Measurements from ENCODE around the gene INMT. TPM values are rescaled to one million over a fixed set of nuclear protein-coding genes. Genes with fewer than 3 reads are reported as not detected.

Gene INMT
- total and polyA plus RNA-seq, 7 donors = 2.3 to 32.0 (median 4.6) TPM

DNA sequence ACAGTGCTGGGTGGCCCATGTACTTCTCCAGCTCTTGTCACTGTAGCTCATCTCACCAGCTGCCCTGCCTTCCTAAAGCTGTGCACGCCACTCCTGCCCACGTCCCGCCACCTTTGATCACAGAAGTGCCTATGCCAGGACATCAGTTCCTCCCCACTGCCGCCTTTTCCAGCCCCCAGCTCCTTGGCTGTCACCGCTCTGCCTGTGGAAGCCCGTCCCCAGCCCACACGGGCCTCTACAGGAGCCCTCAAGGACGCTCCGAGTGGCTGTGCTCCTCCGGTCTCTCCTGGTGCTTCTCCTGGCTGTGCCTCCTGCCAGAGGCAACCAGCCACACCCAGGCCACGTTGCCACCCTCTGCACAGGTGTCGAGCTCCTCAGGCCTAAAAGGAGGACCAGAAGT, 19.3 kb upstream of the INMT start:
- DNase-seq (no peak), ATAC-seq (no peak)
- H3K27me3 ChIP-seq (ENCODE audit: insufficient read depth in 3 of 3, low read length in 2 of 3) = no peaks in the 10 kb centered on the region
- TF ChIP-seq, protein P1, sequence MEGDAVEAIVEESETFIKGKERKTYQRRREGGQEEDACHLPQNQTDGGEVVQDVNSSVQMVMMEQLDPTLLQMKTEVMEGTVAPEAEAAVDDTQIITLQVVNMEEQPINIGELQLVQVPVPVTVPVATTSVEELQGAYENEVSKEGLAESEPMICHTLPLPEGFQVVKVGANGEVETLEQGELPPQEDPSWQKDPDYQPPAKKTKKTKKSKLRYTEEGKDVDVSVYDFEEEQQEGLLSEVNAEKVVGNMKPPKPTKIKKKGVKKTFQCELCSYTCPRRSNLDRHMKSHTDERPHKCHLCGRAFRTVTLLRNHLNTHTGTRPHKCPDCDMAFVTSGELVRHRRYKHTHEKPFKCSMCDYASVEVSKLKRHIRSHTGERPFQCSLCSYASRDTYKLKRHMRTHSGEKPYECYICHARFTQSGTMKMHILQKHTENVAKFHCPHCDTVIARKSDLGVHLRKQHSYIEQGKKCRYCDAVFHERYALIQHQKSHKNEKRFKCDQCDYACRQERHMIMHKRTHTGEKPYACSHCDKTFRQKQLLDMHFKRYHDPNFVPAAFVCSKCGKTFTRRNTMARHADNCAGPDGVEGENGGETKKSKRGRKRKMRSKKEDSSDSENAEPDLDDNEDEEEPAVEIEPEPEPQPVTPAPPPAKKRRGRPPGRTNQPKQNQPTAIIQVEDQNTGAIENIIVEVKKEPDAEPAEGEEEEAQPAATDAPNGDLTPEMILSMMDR (IDR thresholded peaks at IDR 0.05) = no peak
- H3K27ac ChIP-seq = no peak overlapping the region
- WGBS, 3 donors = 87 to 96% (median 94%) methylated on average over 12 of the region's 12 CpGs
- H3K4me1 ChIP-seq = no peaks in the 10 kb centered on the region
- intact Hi-C loops (cut with DNase I) = loop anchor here in 1 of 2 donors (10.0 kb wide), 1 partner anchor 118 kb away; no protein-coding TSS in a partner anchor
- no peaks in the 10 kb centered on the region for H3K36me3 ChIP-seq (ENCODE audit: insufficient read depth in 1 of 2, low read depth in 1 of 2)
- H3K4me3 ChIP-seq = no peak overlapping the region
- no peaks in the 10 kb centered on the region for H3K9me3 ChIP-seq

DNA sequence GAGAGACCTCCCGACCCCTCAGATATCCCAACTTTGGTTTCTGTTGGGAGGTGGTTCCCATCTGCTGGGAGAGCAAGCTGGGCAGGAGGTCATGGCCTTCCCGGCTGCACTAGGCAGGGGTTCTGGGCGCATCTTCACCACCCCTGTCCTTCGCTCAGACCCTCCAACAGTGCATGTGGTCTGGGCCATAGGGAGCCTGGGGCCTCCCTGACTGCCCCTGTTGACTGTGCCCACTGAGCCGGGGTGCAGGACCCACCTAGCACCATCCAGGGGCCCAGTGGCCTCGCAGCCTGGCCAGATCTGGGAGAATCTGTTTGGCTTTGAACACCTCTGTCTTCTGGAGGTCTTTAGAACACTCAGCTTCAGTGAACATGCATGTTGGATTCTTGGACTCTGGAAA, 18.7 kb upstream of the INMT start:
- TF ChIP-seq, protein P1 (IDR thresholded peaks at IDR 0.05) = no peak
- intact Hi-C loops (cut with DNase I) = loop anchor here in 1 of 2 donors (10.0 kb wide), 1 partner anchor 118 kb away; no protein-coding TSS in a partner anchor
- H3K4me1 ChIP-seq = no peaks in the 10 kb centered on the region
- H3K27me3 ChIP-seq (ENCODE audit: insufficient read depth in 3 of 3, low read length in 2 of 3) = no peaks in the 10 kb centered on the region
- WGBS, 3 donors = 92 to 97% (median 95%) methylated on average over 6 of the region's 6 CpGs
- no peak overlapping the region for H3K27ac ChIP-seq
- no peaks in the 10 kb centered on the region for H3K36me3 ChIP-seq (ENCODE audit: insufficient read depth in 1 of 2, low read depth in 1 of 2)
- ATAC-seq (no peak), DNase-seq (no peak)
- H3K9me3 ChIP-seq = no peaks in the 10 kb centered on the region
- H3K4me3 ChIP-seq = no peak overlapping the region

DNA sequence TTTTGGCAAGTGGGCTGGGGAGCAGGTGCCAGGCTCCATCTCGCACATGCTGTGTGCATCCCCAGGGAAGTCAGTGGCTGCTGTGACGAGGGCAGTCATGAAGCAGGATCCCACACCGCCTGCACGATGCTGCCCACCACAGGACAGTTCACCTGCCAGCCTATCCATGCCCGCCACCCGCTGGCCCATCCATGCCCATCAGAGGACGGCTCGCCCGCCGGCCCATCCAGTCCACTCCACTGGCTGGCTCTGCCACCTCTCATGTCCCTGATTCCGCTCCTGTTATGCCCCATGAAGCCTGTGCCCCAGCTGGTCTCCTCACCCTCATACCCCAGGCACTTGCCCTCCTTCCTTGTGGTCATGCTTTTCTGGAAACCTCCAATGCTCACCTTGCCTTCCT, 18.2 kb upstream of the INMT start:
- no peaks in the 10 kb centered on the region for H3K4me1 ChIP-seq
- H3K36me3 ChIP-seq (ENCODE audit: insufficient read depth in 1 of 2, low read depth in 1 of 2) = no peaks in the 10 kb centered on the region
- DNase-seq (no peak), ATAC-seq (no peak)
- H3K4me3 ChIP-seq = no peak overlapping the region
- H3K9me3 ChIP-seq = no peaks in the 10 kb centered on the region
- H3K27ac ChIP-seq = no peak overlapping the region
- TF ChIP-seq, protein P1 (IDR thresholded peaks at IDR 0.05) = no peak
- intact Hi-C loops (cut with DNase I) = loop anchor here in 1 of 2 donors (10.0 kb wide), 1 partner anchor 119 kb away; no protein-coding TSS in a partner anchor
- H3K27me3 ChIP-seq (ENCODE audit: insufficient read depth in 3 of 3, low read length in 2 of 3) = no peaks in the 10 kb centered on the region
- WGBS, 3 donors = 76 to 87% (median 78%) methylated on average over 10 to 11 of the region's 11 CpGs

DNA sequence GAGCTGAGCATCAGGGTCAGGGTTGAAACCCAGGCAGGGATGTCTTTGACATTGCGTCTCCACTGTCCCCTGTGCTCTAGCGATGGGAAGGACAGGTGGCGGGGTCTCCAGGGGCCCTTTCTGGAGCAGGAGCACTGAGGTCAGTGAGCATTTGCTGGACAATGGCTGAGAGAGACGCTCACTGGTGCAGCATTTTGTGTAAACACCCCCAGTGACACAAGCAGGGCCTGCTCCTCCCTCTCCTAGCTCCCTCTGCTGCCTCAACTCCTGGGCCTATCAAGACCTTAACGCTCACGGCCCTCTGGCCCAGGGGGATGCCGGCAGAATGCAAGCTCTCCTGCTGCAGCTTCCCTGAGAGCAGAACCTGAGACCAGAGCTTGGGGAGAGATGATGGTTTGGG, 17.4 kb upstream of the INMT start:
- Histone ChIP-seq H3K27me3 (ENCODE audit: insufficient read depth in 3 of 3, low read length in 2 of 3) (no peaks in the 10 kb centered on the region), H3K27ac (no peak overlapping the region), H3K36me3 (ENCODE audit: insufficient read depth in 1 of 2, low read depth in 1 of 2) (no peaks in the 10 kb centered on the region), H3K4me3 (no peak overlapping the region), H3K9me3 (no peaks in the 10 kb centered on the region), H3K4me1 (no peaks in the 10 kb centered on the region)
- TF ChIP-seq, protein P1 (IDR thresholded peaks at IDR 0.05) = no peak
- no peak for ATAC-seq
- no peak for DNase-seq
- intact Hi-C loops (cut with DNase I) = loop anchor here in 1 of 2 donors (10.0 kb wide), 1 partner anchor 120 kb away; no protein-coding TSS in a partner anchor
- 82 to 87% (median 83%) methylated on average over 7 of the region's 7 CpGs for WGBS, 3 donors

DNA sequence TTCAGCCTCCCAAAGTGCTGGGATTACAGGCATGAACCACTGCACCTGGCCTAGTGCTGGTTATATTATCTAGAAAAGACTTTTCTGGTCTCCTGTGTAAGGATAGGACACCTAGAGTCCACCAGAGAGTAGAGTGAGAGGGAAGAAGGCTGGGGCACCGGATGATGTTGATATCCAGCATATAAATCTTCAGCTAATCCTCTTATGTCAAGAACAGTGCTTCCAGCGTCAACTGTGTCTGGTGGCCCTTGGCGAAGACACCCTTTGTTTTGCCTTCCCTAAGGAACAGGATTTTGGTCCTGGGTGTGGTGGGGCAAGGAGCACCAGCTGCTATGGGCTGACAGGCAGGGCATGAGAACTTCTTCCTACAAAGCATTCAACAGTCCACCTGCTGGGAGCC, 16.3 kb upstream of the INMT start:
- WGBS, 3 donors = 88 to 100% (median 94%) methylated on average over 3 of the region's 3 CpGs
- Histone ChIP-seq H3K4me1 (no peaks in the 10 kb centered on the region), H3K4me3 (no peak overlapping the region), H3K27ac (no peak overlapping the region), H3K27me3 (ENCODE audit: insufficient read depth in 3 of 3, low read length in 2 of 3) (no peaks in the 10 kb centered on the region), H3K36me3 (ENCODE audit: insufficient read depth in 1 of 2, low read depth in 1 of 2) (no peaks in the 10 kb centered on the region), H3K9me3 (no peaks in the 10 kb centered on the region)
- DNase-seq (no peak), ATAC-seq (no peak)
- intact Hi-C loops (cut with DNase I) = loop anchor here (5.0 to 10.0 kb wide), 2 partner anchors 121 to 188 kb away; no protein-coding TSS in a partner anchor
- TF ChIP-seq, protein P1 (IDR thresholded peaks at IDR 0.05) = no peak
